GM12865 (cell line): ENCODE measurements around the gene ZNF521.

Experiments used
- DNase-seq: peaks from one replicate; pipeline ENCODE4 v3.0.0; 2010; ENCODE audit warnings: low read depth
- H3K4me3 ChIP-seq: 2 replicates; pipeline ENCODE4 v1.5.1; 2011; ENCODE audit warnings: mild to moderate bottlenecking, low read depth, low read length, control low read depth
- CTCF ChIP-seq: IDR thresholded peaks from 2 replicates; pipeline ENCODE4 v1.5.1; 2011; ENCODE audit warnings: low read length, control low read depth, low read depth, inconsistent platforms; ENCODE audit not compliant: insufficient read depth; ENCODE audit errors: missing control alignments

Gene ZNF521

GRCh38 chr18:25231327-25231691 lies 120.7 kb downstream of the ZNF521 start:
- DNase-seq: no peak
- no peak overlapping the region for H3K4me3 ChIP-seq
- no peak for TF ChIP-seq CTCF

GRCh38 chr18:25230658-25231326 lies 121.2 kb downstream of the ZNF521 start:
- no peak overlapping the region for H3K4me3 ChIP-seq
- no peak for TF ChIP-seq CTCF
- peak; percentile 47 for DNase-seq

- no peak overlapping the region for H3K4me3 ChIP-seq
- TF ChIP-seq CTCF: no peak
- DNase-seq: no peak
Observed at GRCh38 chr18:25229920-25230319, 122.0 kb downstream of the ZNF521 start.

- no peak for DNase-seq
- no peak overlapping the region for H3K4me3 ChIP-seq
- no peak for TF ChIP-seq CTCF
Observed at GRCh38 chr18:25229081-25229480, 122.9 kb downstream of the ZNF521 start.

GRCh38 chr18:25228410-25228809 lies 123.6 kb downstream of the ZNF521 start:
- no peak overlapping the region for H3K4me3 ChIP-seq
- no peak for DNase-seq
- TF ChIP-seq CTCF: no peak

- H3K4me3 ChIP-seq: no peak overlapping the region
- TF ChIP-seq CTCF: no peak
- peak; percentile 4 for DNase-seq
Observed at GRCh38 chr18:25225151-25225550, 126.8 kb downstream of the ZNF521 start.
